GM10248 (cell line): ENCODE measurements around the gene PSMA3.

Source experiments
- CTCF ChIA-PET: fragments of 300-600 bp; sonication (Branson Sonifier 250); formaldehyde crosslinking; extraction: SDS; loops from one replicate; lab custom pipeline; 2021; ENCODE audit warnings: antibody characterized with exemption; lab: Yijun Ruan, JAX
- POLR2A ChIA-PET: fragments of 350-650 bp; sonication (Branson Sonifier 250); formaldehyde crosslinking; extraction: SDS; loops from one replicate; lab custom pipeline; 2020; ENCODE audit warnings: antibody characterized with exemption; lab: Yijun Ruan, JAX
- DNase-seq: peaks from one replicate; pipeline ENCODE4 v3.0.0; 2012; ENCODE audit errors: extremely low spot score
- CTCF ChIP-seq: IDR thresholded peaks from 2 replicates; pipeline ENCODE4 v1.5.1; 2012; ENCODE audit warnings: mild to moderate bottlenecking, low read depth; ENCODE audit errors: extremely low read depth, missing control alignments, control extremely low read depth

The PSMA3 gene

GRCh38 chr14:58278177-58278576 is 33.5 kb downstream of the PSMA3 start:
- TF ChIP-seq CTCF = no peak
- ChIA-PET POLR2A (interaction anchor here (0.7 kb wide), 1 partner anchor 30 kb away, joined by 8 read pairs; no protein-coding TSS in a partner anchor), CTCF (no interaction called here)
- DNase-seq = no peak

GRCh38 chr14:58280954-58281787 is 36.5 kb downstream of the PSMA3 start:
- CTCF ChIA-PET = interaction anchor here (0.8 to 3.0 kb wide), 2 partner anchors 35 to 739 kb away, joined by 3 to 8 read pairs; no protein-coding TSS in a partner anchor
- no peak for TF ChIP-seq CTCF
- peak; percentile 38 for DNase-seq
- POLR2A ChIA-PET = interaction anchor here (0.5 to 0.9 kb wide), 3 partner anchors 11 to 19 kb away, joined by 3 to 4 read pairs (median 4); partner anchors contain the start of gene ARID4A

- no peak for DNase-seq
- ChIA-PET CTCF (interaction anchor here (3.0 kb wide), 1 partner anchor 36 kb away, joined by 8 read pairs; no protein-coding TSS in a partner anchor), POLR2A (interaction anchor here (0.7 to 0.9 kb wide), 2 partner anchors 11 to 16 kb away, joined by 3 to 4 read pairs; partner anchors contain the start of gene ARID4A)
- TF ChIP-seq CTCF = no peak
Measured at GRCh38 chr14:58281969-58282368, 37.3 kb downstream of the PSMA3 start.

GRCh38 chr14:58282925-58283593 is 38.4 kb downstream of the PSMA3 start:
- POLR2A ChIA-PET = no interaction called here
- DNase-seq = no peak
- no peak for TF ChIP-seq CTCF

GRCh38 chr14:58283730-58284129 is 39.1 kb downstream of the PSMA3 start:
- ChIA-PET POLR2A (no interaction called here), CTCF (interaction anchor here (1.4 to 1.6 kb wide), 2 partner anchors 14 to 19 kb away, joined by 3 read pairs; partner anchors contain the start of gene ARID4A)
- no peak for TF ChIP-seq CTCF
- DNase-seq = no peak

More at GRCh38 chr14:58282925-58283593, 38.4 kb downstream of the PSMA3 start:
- CTCF ChIA-PET = interaction anchor here (1.4 to 1.6 kb wide), 2 partner anchors 15 to 18 kb away, joined by 3 read pairs; partner anchors contain the start of gene ARID4A

GRCh38 chr14:58285132-58285531 is 40.5 kb downstream of the PSMA3 start:
- no peak for TF ChIP-seq CTCF
- ChIA-PET CTCF (no interaction called here), POLR2A (no interaction called here)
- DNase-seq = no peak
